ENCODE measurements around the gene ZNF816.
"Not testable (repeated sequence)": the region's sequence is repeated elsewhere in the genome, so short reads cannot be mapped to it uniquely, and the experiment has no call there.

Gene ZNF816

DNA sequence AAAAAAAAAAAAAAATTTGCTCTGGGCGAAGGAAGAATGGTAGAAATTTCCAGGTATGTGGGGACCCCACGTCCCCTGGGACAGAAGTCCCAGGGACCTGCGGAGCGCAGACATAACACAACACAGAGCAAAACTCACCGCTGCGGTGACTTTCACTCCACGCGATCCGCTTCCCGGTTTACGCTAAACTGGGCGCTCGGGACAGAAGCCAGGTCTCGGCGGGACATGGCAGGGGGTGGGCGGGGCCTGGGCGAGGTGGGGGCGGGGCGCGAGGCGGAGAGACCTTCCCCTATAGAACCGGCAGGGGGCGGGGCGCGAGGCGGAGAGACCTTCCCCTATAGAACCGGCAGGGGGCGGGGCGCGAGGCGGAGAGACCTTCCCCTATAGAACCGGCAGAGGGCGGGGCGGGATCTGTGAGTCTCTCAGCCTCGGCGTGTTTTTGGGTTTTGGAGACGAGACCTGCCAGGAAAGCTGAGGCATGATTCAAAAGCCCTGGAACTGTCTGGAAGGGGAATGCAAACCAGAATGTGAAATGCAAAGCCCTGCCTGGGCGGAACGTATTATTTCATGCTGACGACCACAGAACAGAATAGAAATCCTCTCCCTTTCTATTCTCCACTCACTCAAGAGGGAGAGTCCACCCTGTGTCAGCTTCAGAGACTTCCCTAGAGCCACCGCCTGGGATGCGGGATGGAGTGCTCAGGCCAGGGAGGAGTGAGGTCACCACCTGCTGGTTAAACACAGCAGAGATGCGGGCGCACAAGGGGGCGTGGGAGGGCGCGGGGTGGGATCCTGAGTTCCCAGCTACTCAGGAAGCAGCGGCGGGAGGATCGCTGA, 30.9 kb upstream of the ZNF816 start:
- H3K79me2 ChIP-seq (ENCODE audit: control insufficient read depth, insufficient read depth, low read length, unreplicated experiment) = peaks cover 8% of the 10 kb centered on the region
- H3K27ac ChIP-seq (ENCODE audit: low read depth, low read length) = peak overlapping the region; percentile 59
- H3K4me3 ChIP-seq (ENCODE audit: low read depth, low read length) = peak overlapping the region; percentile 84
- H3K27me3 ChIP-seq (ENCODE audit: insufficient read depth, low read length) = no peaks in the 10 kb centered on the region
- H3K36me3 ChIP-seq (ENCODE audit: insufficient read depth, low read length) = no peaks in the 10 kb centered on the region
- peaks cover 14% of the 10 kb centered on the region for H3K4me1 ChIP-seq (ENCODE audit: control insufficient read depth, insufficient read depth, low read length, unreplicated experiment)
- peak overlapping the region; percentile 25 for H2AFZ ChIP-seq (ENCODE audit: low read length, unreplicated experiment)

DNA sequence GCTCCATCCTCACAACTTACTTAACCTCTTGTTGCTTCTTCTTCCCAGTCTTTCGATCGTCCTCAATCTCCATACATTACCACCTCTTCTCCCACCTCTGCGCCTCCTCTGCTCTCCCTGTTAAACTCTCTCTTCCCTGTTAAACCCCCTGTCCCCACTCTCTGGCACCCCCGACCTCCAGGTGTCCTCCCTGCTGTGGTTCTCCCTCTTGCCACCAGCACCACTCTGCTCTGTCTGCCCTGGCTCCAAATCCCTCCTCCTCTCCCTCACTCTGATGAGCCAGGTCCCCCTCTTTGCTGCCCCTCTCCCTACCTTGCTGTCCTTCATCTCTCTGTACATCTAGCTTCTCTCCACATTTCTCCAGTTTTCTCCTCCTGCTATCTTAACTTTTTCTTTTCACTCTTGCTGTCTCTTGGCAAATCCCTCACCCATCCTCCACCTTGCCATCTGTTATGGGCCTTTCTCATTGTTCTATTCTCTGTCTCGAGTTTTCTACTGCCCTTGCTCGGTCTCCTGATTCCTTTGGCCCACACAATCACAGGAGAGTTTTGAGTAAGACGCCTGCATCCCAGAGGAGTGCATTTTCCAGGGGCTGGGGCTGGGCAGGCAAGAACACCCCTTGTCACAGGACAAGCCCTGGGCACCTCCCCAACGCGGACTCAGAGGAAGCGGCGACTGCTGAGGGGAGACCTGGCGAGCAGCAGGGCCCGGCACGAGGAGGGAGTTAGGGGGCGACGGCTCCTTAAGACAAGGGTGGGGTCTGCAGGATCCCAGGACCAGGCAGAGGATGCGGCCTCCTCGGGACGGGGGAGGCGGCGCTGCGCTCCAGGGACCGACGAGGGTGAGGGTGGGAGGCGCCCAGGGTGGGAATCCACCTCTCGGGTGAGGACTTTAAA, 29.7 kb upstream of the ZNF816 start:
- Histone ChIP-seq H3K79me2 (ENCODE audit: control insufficient read depth, insufficient read depth, low read length, unreplicated experiment) (peaks cover 8% of the 10 kb centered on the region), H3K4me3 (ENCODE audit: low read depth, low read length) (peak overlapping the region; percentile 78), H3K4me1 (ENCODE audit: control insufficient read depth, insufficient read depth, low read length, unreplicated experiment) (peaks cover 14% of the 10 kb centered on the region), H2AFZ (ENCODE audit: low read length, unreplicated experiment) (no peak overlapping the region), H3K27ac (ENCODE audit: low read depth, low read length) (peak overlapping the region; percentile 59), H3K36me3 (ENCODE audit: insufficient read depth, low read length) (peaks cover 8% of the 10 kb centered on the region; the same call in 1 of the 2 replicates), H3K27me3 (ENCODE audit: insufficient read depth, low read length) (no peaks in the 10 kb centered on the region)

DNA sequence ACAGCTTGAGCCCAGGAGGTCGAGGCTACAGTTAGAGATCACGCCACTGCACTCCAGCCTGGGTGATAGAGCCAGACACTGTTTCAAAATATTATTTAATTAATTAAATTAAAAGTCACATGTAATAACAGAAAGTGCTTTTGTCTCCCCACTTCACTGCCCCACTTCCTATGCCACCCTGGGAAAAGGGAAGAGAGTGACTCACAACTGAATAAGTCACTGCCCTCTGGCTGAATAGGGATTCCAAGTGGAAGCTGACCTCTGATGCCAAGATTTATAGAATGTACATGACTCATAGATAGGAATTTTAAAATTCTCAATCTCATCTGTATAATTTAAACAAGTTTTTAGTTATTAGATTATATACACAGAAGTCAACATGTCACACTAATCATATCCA, 28.8 kb upstream of the ZNF816 start:
- Histone ChIP-seq H3K27me3 (ENCODE audit: insufficient read depth, low read length) (no peaks in the 10 kb centered on the region), H3K4me3 (ENCODE audit: low read depth, low read length) (no peak overlapping the region), H3K4me1 (ENCODE audit: control insufficient read depth, insufficient read depth, low read length, unreplicated experiment) (peaks cover 14% of the 10 kb centered on the region), H2AFZ (ENCODE audit: low read length, unreplicated experiment) (no peak overlapping the region), H3K27ac (ENCODE audit: low read depth, low read length) (peak overlapping the region; percentile 76), H3K79me2 (ENCODE audit: control insufficient read depth, insufficient read depth, low read length, unreplicated experiment) (peaks cover 8% of the 10 kb centered on the region), H3K36me3 (ENCODE audit: insufficient read depth, low read length) (peaks cover 17% of the 10 kb centered on the region)

DNA sequence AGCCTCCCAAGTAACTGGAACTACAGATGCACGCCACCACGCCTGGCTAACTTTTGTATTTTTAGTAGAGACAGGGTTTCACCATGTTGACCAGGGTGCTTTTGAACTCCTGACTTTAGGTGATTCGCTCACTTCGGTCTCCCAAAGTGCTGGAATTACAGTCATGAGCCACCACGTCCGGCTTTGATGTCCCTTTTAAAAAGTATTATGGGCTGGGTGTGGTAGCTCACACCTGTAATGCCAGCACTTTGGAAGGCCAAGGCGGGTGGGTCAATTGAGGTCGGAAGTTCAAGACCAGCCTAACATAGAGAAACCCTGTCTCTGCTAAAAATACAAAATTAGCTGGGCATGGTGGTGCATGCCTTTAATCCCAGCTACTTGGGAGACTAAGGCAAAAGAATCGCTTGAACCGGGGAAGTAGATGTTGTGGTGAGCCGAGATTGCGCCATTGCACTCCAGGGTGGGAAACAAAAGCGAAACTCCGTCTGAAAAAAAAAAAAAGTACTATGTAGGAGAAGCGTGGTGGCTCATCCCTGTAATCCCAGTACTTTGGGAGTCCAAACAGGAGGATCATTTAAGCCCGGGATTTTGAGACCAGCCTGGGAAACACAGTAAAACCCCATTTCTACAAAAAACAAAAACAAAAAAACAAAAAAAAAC, 28.2 kb upstream of the ZNF816 start:
- Histone ChIP-seq H3K79me2 (ENCODE audit: control insufficient read depth, insufficient read depth, low read length, unreplicated experiment) (peaks cover 8% of the 10 kb centered on the region), H3K4me1 (ENCODE audit: control insufficient read depth, insufficient read depth, low read length, unreplicated experiment) (peaks cover 14% of the 10 kb centered on the region), H3K4me3 (ENCODE audit: low read depth, low read length) (no peak overlapping the region), H2AFZ (ENCODE audit: low read length, unreplicated experiment) (no peak overlapping the region), H3K27me3 (ENCODE audit: insufficient read depth, low read length) (no peaks in the 10 kb centered on the region), H3K36me3 (ENCODE audit: insufficient read depth, low read length) (peaks cover 23% of the 10 kb centered on the region), H3K27ac (ENCODE audit: low read depth, low read length) (peak overlapping the region; percentile 76)

DNA sequence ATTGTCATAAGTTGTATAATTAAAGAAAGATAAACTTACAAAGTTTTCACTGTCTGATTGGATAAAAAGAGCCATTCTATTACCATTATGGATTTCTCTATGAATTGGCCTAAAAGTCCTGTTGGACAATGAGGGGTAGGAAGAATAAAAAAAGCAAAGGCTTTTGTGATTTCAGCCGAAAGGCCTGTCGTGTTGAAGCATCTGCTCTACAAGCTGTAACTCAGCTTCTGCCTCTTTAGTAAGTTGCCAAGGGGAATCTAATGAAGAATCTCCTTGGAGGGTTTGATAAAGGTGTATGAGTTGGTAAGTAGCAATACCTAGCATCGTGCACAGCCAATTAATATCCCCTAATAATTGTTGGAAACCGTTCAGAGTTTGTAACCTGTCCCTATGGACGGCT, 25.8 kb upstream of the ZNF816 start:
- H3K36me3 ChIP-seq (ENCODE audit: insufficient read depth, low read length) = peaks cover 33% of the 10 kb centered on the region

DNA sequence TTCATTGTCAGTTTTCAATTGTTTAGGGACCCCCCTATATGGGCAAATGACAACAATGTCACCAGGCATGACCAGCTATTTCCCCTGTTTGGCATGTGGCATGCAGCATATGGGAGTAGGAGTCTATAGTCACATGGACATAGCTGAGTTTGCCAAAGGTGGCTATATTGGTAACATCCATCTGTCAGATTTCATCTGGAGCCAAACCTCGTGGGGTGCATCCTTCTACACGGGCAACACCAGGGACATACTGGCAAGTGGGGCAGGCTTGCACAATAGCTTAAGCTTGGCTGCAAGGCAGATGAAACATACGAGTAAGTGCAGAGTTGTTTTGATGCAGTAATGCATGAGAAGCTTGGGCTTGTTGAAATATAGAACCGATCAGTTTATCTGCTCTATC, 24.5 kb upstream of the ZNF816 start:
- no peak overlapping the region for H3K27ac ChIP-seq (ENCODE audit: low read depth, low read length)
- no peaks in the 10 kb centered on the region for H3K27me3 ChIP-seq (ENCODE audit: insufficient read depth, low read length)
- H3K79me2 ChIP-seq (ENCODE audit: control insufficient read depth, insufficient read depth, low read length, unreplicated experiment) = peaks cover 8% of the 10 kb centered on the region
- H3K4me1 ChIP-seq (ENCODE audit: control insufficient read depth, insufficient read depth, low read length, unreplicated experiment) = peaks cover 9% of the 10 kb centered on the region
- H2AFZ ChIP-seq (ENCODE audit: low read length, unreplicated experiment) = no peak overlapping the region
- no peak overlapping the region for H3K4me3 ChIP-seq (ENCODE audit: low read depth, low read length)
- peaks cover 33% of the 10 kb centered on the region for H3K36me3 ChIP-seq (ENCODE audit: insufficient read depth, low read length)

More for the DNA sequence above, 25.8 kb upstream of the ZNF816 start:
- Histone ChIP-seq H3K4me3 (ENCODE audit: low read depth, low read length) (no peak overlapping the region), H3K27ac (ENCODE audit: low read depth, low read length) (no peak overlapping the region), H3K27me3 (ENCODE audit: insufficient read depth, low read length) (no peaks in the 10 kb centered on the region), H3K4me1 (ENCODE audit: control insufficient read depth, insufficient read depth, low read length, unreplicated experiment) (peaks cover 14% of the 10 kb centered on the region), H2AFZ (ENCODE audit: low read length, unreplicated experiment) (no peak overlapping the region), H3K79me2 (ENCODE audit: control insufficient read depth, insufficient read depth, low read length, unreplicated experiment) (peaks cover 8% of the 10 kb centered on the region)

DNA sequence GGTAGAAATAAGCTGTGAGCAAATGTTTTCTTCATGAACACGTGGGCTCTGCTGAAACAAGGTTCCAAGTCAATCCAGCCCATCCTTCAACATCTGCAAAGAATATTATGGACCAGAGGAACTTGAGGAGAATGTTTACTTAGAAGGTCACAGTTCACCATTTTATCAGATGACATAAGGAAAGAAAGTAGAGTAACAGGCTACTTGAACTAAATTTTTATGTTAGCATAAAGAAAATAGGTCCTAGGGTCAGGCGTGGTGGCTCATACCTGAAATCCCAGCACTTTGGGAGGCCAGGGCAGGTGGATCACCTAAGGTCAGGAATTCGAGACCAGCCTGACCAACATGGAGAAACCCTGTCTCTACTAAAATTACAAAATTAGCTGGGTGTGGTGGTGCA, 20.5 kb upstream of the ZNF816 start:
- H3K4me1 ChIP-seq (ENCODE audit: control insufficient read depth, insufficient read depth, low read length, unreplicated experiment); H2AFZ ChIP-seq (ENCODE audit: low read length, unreplicated experiment); H3K27ac ChIP-seq (ENCODE audit: low read depth, low read length); H3K4me3 ChIP-seq (ENCODE audit: low read depth, low read length); H3K27me3 ChIP-seq (ENCODE audit: insufficient read depth, low read length); H3K79me2 ChIP-seq (ENCODE audit: control insufficient read depth, insufficient read depth, low read length, unreplicated experiment): not testable (repeated sequence)
- peaks cover 34% of the 10 kb centered on the region for H3K36me3 ChIP-seq (ENCODE audit: insufficient read depth, low read length)

DNA sequence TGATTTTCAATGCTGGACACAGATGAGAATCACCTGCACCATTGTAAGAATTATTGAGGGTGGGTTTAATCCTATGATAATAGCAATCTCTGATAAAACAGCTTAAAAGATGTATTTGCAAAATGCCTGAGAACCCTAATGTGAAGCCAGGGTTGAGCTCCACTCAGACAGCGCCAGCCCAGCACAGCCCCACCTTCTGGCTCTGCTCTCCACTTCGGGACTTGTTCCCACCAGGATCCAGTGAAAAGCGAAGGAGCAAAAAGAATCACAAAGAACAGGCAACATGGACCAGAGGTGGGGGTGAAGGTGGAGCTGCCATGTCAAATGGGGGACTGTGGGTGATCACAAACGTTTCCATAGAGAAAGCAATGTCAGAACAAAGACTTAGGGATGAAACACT, 18.6 kb upstream of the ZNF816 start:
- Histone ChIP-seq H2AFZ (ENCODE audit: low read length, unreplicated experiment) (no peak overlapping the region), H3K27me3 (ENCODE audit: insufficient read depth, low read length) (no peaks in the 10 kb centered on the region), H3K79me2 (ENCODE audit: control insufficient read depth, insufficient read depth, low read length, unreplicated experiment) (no peaks in the 10 kb centered on the region), H3K36me3 (ENCODE audit: insufficient read depth, low read length) (peaks cover 19% of the 10 kb centered on the region; the same call in 1 of the 2 replicates), H3K27ac (ENCODE audit: low read depth, low read length) (no peak overlapping the region), H3K4me1 (ENCODE audit: control insufficient read depth, insufficient read depth, low read length, unreplicated experiment) (no peaks in the 10 kb centered on the region), H3K4me3 (ENCODE audit: low read depth, low read length) (no peak overlapping the region)

DNA sequence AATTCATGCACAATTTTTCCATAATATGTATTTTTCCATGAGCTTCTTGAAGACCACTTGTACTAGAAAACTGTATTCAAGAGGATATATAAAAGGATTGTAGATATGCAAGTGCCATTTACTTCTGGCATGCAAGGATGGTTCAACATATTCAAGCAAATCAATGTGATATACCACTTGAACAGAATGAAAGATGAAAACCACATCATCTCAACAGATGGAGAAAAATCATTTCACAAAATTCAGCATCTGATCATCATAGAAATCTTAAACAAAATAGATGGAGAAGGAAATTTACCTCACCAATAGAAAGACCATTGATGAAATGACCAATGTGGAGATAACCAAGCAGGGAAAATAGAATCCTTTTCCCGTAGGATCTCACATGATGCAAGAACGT, 5.1 kb upstream of the ZNF816 start:
- no peaks in the 10 kb centered on the region for H3K79me2 ChIP-seq (ENCODE audit: control insufficient read depth, insufficient read depth, low read length, unreplicated experiment)
- no peaks in the 10 kb centered on the region for H3K27me3 ChIP-seq (ENCODE audit: insufficient read depth, low read length)
- no peak overlapping the region for H2AFZ ChIP-seq (ENCODE audit: low read length, unreplicated experiment)
- no peak overlapping the region for H3K27ac ChIP-seq (ENCODE audit: low read depth, low read length)
- H3K36me3 ChIP-seq (ENCODE audit: insufficient read depth, low read length) = peaks cover 32% of the 10 kb centered on the region
- no peak overlapping the region for H3K4me3 ChIP-seq (ENCODE audit: low read depth, low read length)
- no peaks in the 10 kb centered on the region for H3K4me1 ChIP-seq (ENCODE audit: control insufficient read depth, insufficient read depth, low read length, unreplicated experiment)

DNA sequence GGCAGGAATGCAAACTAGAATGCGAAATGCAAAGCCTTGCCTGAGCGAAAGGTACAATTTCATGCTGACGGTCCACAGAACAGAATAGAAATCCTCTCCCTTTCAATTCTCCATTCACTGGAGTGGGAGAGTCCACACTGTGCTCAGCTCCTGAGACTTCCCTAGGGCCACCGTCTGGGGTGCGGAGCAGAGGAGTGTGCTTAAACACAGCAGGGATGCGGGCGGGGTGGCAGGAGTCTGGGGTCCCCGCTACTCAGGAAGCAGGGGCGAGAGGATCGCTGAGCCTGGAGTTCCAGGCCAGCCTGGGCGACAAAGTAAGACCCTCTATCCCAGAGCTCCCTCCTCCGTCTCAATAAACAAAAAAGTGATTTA, 552 bp upstream of the ZNF816 start:
- Histone ChIP-seq H2AFZ (ENCODE audit: low read length, unreplicated experiment) (peak overlapping the region; percentile 22), H3K27ac (ENCODE audit: low read depth, low read length) (peak overlapping the region; percentile 25; the same call in 1 of the 2 replicates), H3K36me3 (ENCODE audit: insufficient read depth, low read length) (peaks cover 9% of the 10 kb centered on the region), H3K4me1 (ENCODE audit: control insufficient read depth, insufficient read depth, low read length, unreplicated experiment) (peaks cover 7% of the 10 kb centered on the region), H3K4me3 (ENCODE audit: low read depth, low read length) (peak overlapping the region; percentile 94), H3K27me3 (ENCODE audit: insufficient read depth, low read length) (no peaks in the 10 kb centered on the region), H3K79me2 (ENCODE audit: control insufficient read depth, insufficient read depth, low read length, unreplicated experiment) (peaks cover 10% of the 10 kb centered on the region)
